Measurements from ENCODE around the gene ASTN2. TPM values are rescaled to one million over a fixed set of nuclear protein-coding genes. Genes with fewer than 3 reads are reported as not detected.

The ASTN2 gene
- total and polyA plus RNA-seq, 9 donors: 1.8 to 6.4 (median 3.2) TPM

DNA sequence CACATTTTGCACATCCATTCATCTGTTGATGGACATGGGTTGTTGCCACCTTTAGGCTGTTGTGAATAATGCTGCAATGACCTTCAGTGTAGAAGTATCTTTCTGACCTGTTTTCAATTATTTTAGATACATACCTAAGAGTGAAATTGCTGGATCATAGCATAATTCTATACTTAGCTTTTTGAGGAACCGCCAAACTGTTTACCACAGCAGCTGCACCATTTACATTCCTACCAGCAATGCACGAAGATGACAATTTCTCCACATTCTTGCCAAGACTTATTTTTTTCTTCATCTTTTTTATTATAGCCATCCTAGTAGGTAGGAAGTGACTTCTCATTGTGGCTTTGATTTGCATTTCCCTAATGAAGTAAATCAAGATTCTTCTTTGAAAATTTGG is 36.5 kb upstream of the ASTN2 start:
- 30 to 42% (median 38%) methylated on average over 2 of the region's 2 CpGs for WGBS, 3 donors
- DNase-seq: no peak
- Histone ChIP-seq H3K27me3 (no peaks in the 10 kb centered on the region), H3K36me3 (no peaks in the 10 kb centered on the region), H3K27ac (no peak overlapping the region), H3K9me3 (no peaks in the 10 kb centered on the region), H3K4me1 (ENCODE audit: insufficient read depth) (no peaks in the 10 kb centered on the region), H3K4me3 (no peak overlapping the region)
- TF ChIP-seq POLR2A (IDR thresholded peaks at IDR 0.05) (no peak), CTCF (IDR thresholded peaks at IDR 0.05) (no peak), EP300 (IDR thresholded peaks at IDR 0.05) (no peak)
- intact Hi-C loops (cut with DNase I): no loop called here

DNA sequence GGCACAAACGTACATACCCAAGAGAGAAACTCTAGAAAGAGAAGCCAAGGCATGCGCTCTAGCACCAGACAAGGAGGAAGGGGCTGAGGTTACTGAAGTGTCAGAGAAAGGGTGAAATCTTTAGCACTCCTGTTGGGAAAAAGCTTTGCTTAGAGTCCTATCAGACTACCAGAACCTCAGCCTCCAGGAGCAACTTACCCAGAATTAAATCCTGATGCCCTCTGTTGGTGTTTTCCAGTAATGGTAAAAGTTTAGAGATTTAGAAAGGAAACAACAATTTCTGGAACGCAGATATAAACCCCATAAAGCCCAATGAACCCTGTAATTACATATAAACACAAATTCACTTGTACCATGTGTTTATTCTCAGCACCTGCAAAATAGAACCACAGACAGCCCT is 33.2 kb upstream of the ASTN2 start:
- Histone ChIP-seq H3K4me3 (no peak overlapping the region), H3K27me3 (no peaks in the 10 kb centered on the region), H3K9me3 (no peaks in the 10 kb centered on the region), H3K27ac (no peak overlapping the region), H3K4me1 (ENCODE audit: insufficient read depth) (no peaks in the 10 kb centered on the region), H3K36me3 (no peaks in the 10 kb centered on the region)
- DNase-seq: no peak
- 57 to 72% (median 67%) methylated on average over 3 of the region's 3 CpGs for WGBS, 3 donors
- TF ChIP-seq POLR2A (IDR thresholded peaks at IDR 0.05) (no peak), EP300 (IDR thresholded peaks at IDR 0.05) (no peak), CTCF (IDR thresholded peaks at IDR 0.05) (no peak)
- intact Hi-C loops (cut with DNase I): no loop called here

GRCh38 chr9:117445631-117446030 is 30.8 kb upstream of the ASTN2 start:
- no peaks in the 10 kb centered on the region for H3K27me3 ChIP-seq
- TF ChIP-seq CTCF (IDR thresholded peaks at IDR 0.05) (no peak), POLR2A (IDR thresholded peaks at IDR 0.05) (no peak), EP300 (IDR thresholded peaks at IDR 0.05) (no peak)
- intact Hi-C loops (cut with DNase I): no loop called here
- no peak overlapping the region for H3K4me3 ChIP-seq
- H3K27ac ChIP-seq: no peak overlapping the region
- 89 to 95% (median 92%) methylated on average over 5 of the region's 5 CpGs for WGBS, 3 donors
- H3K36me3 ChIP-seq: no peaks in the 10 kb centered on the region
- no peaks in the 10 kb centered on the region for H3K9me3 ChIP-seq
- no peak for DNase-seq
- H3K4me1 ChIP-seq (ENCODE audit: insufficient read depth): no peaks in the 10 kb centered on the region

GRCh38 chr9:117444501-117444900 is 29.6 kb upstream of the ASTN2 start:
- intact Hi-C loops (cut with DNase I): no loop called here
- TF ChIP-seq EP300 (IDR thresholded peaks at IDR 0.05) (no peak), POLR2A (IDR thresholded peaks at IDR 0.05) (no peak), CTCF (IDR thresholded peaks at IDR 0.05) (no peak)
- Histone ChIP-seq H3K4me1 (ENCODE audit: insufficient read depth) (no peaks in the 10 kb centered on the region), H3K36me3 (no peaks in the 10 kb centered on the region), H3K9me3 (no peaks in the 10 kb centered on the region), H3K27me3 (no peaks in the 10 kb centered on the region), H3K4me3 (no peak overlapping the region), H3K27ac (no peak overlapping the region)
- 39 to 49% (median 43%) methylated on average over 4 of the region's 4 CpGs for WGBS, 3 donors
- DNase-seq: no peak

DNA sequence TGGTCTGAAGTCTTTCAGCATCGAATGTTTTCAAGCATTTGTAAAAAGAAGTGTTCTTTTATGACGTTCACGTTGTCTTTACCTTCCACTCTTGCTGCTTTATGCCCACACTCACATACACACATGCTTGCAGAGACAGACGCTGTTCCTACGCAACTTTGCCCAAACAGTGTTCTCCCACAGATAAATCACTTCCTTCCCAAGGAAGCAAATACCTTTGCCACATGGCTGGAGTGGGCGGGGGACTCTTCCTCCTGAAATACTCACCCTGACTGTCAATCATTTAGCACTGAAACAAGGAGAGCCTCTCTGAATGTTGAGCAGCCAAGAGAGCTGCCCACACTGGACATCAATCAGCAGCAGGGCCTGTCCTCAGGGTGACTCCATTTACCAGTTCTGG is 22.4 kb upstream of the ASTN2 start:
- no peak for DNase-seq
- intact Hi-C loops (cut with DNase I): no loop called here
- Histone ChIP-seq H3K36me3 (no peaks in the 10 kb centered on the region), H3K4me1 (ENCODE audit: insufficient read depth) (no peaks in the 10 kb centered on the region), H3K4me3 (no peak overlapping the region), H3K27ac (no peak overlapping the region), H3K9me3 (no peaks in the 10 kb centered on the region), H3K27me3 (no peaks in the 10 kb centered on the region)
- WGBS, 3 donors: 38 to 49% (median 43%) methylated on average over 6 of the region's 6 CpGs
- TF ChIP-seq CTCF (IDR thresholded peaks at IDR 0.05) (no peak), EP300 (IDR thresholded peaks at IDR 0.05) (no peak)
